Upper lobe of left lung (tissue), 6 donors: Measurements from ENCODE around the gene DST. TPM values are rescaled to one million over a fixed set of nuclear protein-coding genes. Genes with fewer than 3 reads are reported as not detected.

Source experiments
- ATAC-seq, 2 donors: fragments of 200-7000 bp; cut with Tn5 transposase; one replicate each; pipeline ENCODE4 v1.9.1; 2022; ENCODE audit warnings: mild to moderate bottlenecking in 2 of 2, moderate library complexity in 2 of 2; ENCODE audit not compliant: low FRiP score in 2 of 2
- DNase-seq, 2 donors: peaks; one replicate each; pipeline ENCODE4 v3.0.0-alpha.2; 2019 to 2020
- H3K27ac ChIP-seq, 4 donors: fragments of 200-600 bp; sonication (generic); one replicate each; pipeline ENCODE4 v1.5.1; 2016 to 2019
- H3K27me3 ChIP-seq, 4 donors: fragments of 200-600 bp; sonication (generic); one replicate each; pipeline ENCODE4 v1.5.1; 2017 to 2019
- H3K36me3 ChIP-seq, 4 donors: fragments of 200-600 bp; sonication (generic); one replicate each; pipeline ENCODE4 v1.5.1; 2016 to 2019
- H3K4me1 ChIP-seq, 4 donors: fragments of 200-600 bp; sonication (generic); one replicate each; pipeline ENCODE4 v1.5.1; 2018 to 2019
- H3K4me3 ChIP-seq, 4 donors: fragments of 200-600 bp; sonication (generic); one replicate each; pipeline ENCODE4 v1.5.1; 2017 to 2019; ENCODE audit warnings: mild to moderate bottlenecking in 2 of 4, moderate library complexity in 1 of 4
- H3K9me3 ChIP-seq, 4 donors: fragments of 200-600 bp; sonication (generic); one replicate each; pipeline ENCODE4 v1.5.1; 2018 to 2019
- CTCF ChIP-seq, 6 experiments: fragments of 450-650 bp in 4 of 6; fragments of 200-600 bp in 2 of 6; sonication (generic) in 2 of 6; IDR thresholded peaks; one replicate each; pipeline ENCODE4 v1.5.1; 2016 to 2019; ENCODE audit warnings: antibody characterized with exemption in 6 of 6
- EP300 ChIP-seq, 4 donors: sonication (generic); formaldehyde crosslinking; IDR thresholded peaks; one replicate each; pipeline ENCODE4 v1.5.1; 2017; ENCODE audit warnings: antibody characterized with exemption in 4 of 4, control low read depth in 2 of 4
- POLR2A ChIP-seq, 4 donors: fragments of 450-650 bp; IDR thresholded peaks; one replicate each; pipeline ENCODE4 v1.5.1; 2016 to 2017; ENCODE audit warnings: antibody characterized with exemption in 4 of 4, mild to moderate bottlenecking in 2 of 4
- POLR2AphosphoS5 ChIP-seq, 2 donors: sonication (generic); formaldehyde crosslinking; IDR thresholded peaks; one replicate each; pipeline ENCODE4 v1.5.1; 2017; ENCODE audit warnings: antibody characterized with exemption in 2 of 2
- WGBS, 2 donors: methylation state at CpG; one replicate each; pipeline ENCODE4 v1.1.5; 2017 to 2018; 5-methylcytosine and 5-hydroxymethylcytosine counted together
- total RNA-seq, 6 donors: library from RNA; depleted of rRNA in 4 of 6; stranded (reverse); fragments of >200 nt in 4 of 6; gene quantifications; one replicate each; pipeline versions ENCODE4 v1.1.0 to v1.2.1, GENCODE V29; 2016 to 2021
- donor health status: DM: no; HTN: no; CAD: no; lungs with moderate emphysema.
- donor health status: DM: no; HTN: yes; CAD: no; lungs with severe emphysema.

The DST gene
- total RNA-seq, 6 donors from 2014 or later = 241 to 477 (median 341) TPM

- no peaks in the 10 kb centered on the region for H3K9me3 ChIP-seq
- no peak overlapping the region for H3K4me3 ChIP-seq
- no peaks in the 10 kb centered on the region for H3K27me3 ChIP-seq
- WGBS, 2 donors = 87 to 93% methylated on average over 4 of the region's 4 CpGs
- H3K36me3 ChIP-seq = peaks cover 0 to 69% (median 10%) of the 10 kb centered on the region in 4 donors
- ATAC-seq (no peak), DNase-seq (no peak)
- no peak for TF ChIP-seq POLR2AphosphoS5 (IDR thresholded peaks at IDR 0.05)
- TF ChIP-seq EP300 (IDR thresholded peaks at IDR 0.05) = no peak
- no peak for TF ChIP-seq CTCF (IDR thresholded peaks at IDR 0.05)
- no peak for TF ChIP-seq POLR2A (IDR thresholded peaks at IDR 0.05)
- peaks cover 0 to 8% (median 3%) of the 10 kb centered on the region in 4 donors for H3K4me1 ChIP-seq
- no peak overlapping the region for H3K27ac ChIP-seq
These were observed 161.9 kb downstream of the DST start for GRCh38 chr6:56480654-56481337.

DNA sequence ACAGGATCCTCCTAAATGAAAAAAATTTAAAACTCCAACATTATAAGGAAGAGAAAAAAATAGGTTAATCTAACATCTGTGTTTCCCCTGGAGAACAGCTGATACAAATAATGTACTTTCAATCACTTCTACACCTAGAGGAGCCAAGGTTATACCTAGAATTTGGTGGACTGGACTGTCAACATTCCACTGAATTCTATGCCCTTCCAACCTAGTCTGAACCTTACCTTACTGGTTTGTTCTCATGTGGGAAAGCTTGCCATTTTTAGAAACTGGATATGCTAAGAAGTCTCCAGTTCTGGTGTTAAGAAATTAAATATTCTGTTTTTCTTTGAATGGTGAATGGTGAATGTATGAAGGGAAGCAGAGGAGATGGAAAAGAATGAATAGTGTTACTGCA is 162.4 kb downstream of the DST start:
- no peak overlapping the region for H3K27ac ChIP-seq
- no peak for ATAC-seq
- TF ChIP-seq CTCF (IDR thresholded peaks at IDR 0.05) (no peak), EP300 (IDR thresholded peaks at IDR 0.05) (no peak), POLR2AphosphoS5 (IDR thresholded peaks at IDR 0.05) (no peak), POLR2A (IDR thresholded peaks at IDR 0.05) (no peak)
- peaks cover 0 to 11% (median 4%) of the 10 kb centered on the region in 4 donors for H3K4me1 ChIP-seq
- no peaks in the 10 kb centered on the region for H3K27me3 ChIP-seq
- no peaks in the 10 kb centered on the region for H3K9me3 ChIP-seq
- H3K36me3 ChIP-seq = peaks cover 0 to 71% (median 15%) of the 10 kb centered on the region in 4 donors
- DNase-seq = no peak
- no peak overlapping the region for H3K4me3 ChIP-seq

DNA sequence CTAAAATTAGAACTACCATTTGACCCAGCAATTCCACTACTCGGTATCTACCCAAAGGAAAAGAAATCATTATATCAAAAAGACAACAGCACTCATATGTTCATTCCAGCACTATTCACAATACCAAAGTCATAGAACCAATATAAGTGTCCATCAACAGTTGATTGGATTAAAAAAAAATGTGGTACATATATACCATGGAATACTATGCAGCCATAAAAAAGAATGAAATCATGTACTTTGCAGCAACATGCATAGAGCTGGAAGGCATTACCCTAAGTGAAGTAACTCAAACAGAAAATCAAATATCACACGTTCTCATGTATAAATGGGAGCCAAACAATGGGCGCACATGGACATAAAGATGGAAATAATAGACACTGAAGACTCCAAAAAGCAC is 163.3 kb downstream of the DST start:
- WGBS, 2 donors = 93% methylated on average over 3 of the region's 3 CpGs
- Histone ChIP-seq H3K9me3 (no peaks in the 10 kb centered on the region), H3K36me3 (peaks cover 0 to 70% (median 15%) of the 10 kb centered on the region in 4 donors), H3K27ac (no peak overlapping the region), H3K4me1 (peaks cover 0 to 11% (median 4%) of the 10 kb centered on the region in 4 donors), H3K4me3 (no peak overlapping the region), H3K27me3 (no peaks in the 10 kb centered on the region)
- DNase-seq (no peak), ATAC-seq (no peak)
- no peak for TF ChIP-seq POLR2A (IDR thresholded peaks at IDR 0.05)
- TF ChIP-seq CTCF (IDR thresholded peaks at IDR 0.05) = no peak
- TF ChIP-seq EP300 (IDR thresholded peaks at IDR 0.05) = no peak
- no peak for TF ChIP-seq POLR2AphosphoS5 (IDR thresholded peaks at IDR 0.05)

- H3K9me3 ChIP-seq = no peaks in the 10 kb centered on the region
- DNase-seq (no peak), ATAC-seq (no peak)
- peaks cover 0 to 81% (median 15%) of the 10 kb centered on the region in 4 donors for H3K36me3 ChIP-seq
- no peaks in the 10 kb centered on the region for H3K27me3 ChIP-seq
- WGBS, 2 donors = 88 to 95% methylated on average over 1 of the region's 1 CpG
- H3K4me1 ChIP-seq = peaks cover 0 to 9% (median 3%) of the 10 kb centered on the region in 4 donors
- TF ChIP-seq CTCF (IDR thresholded peaks at IDR 0.05) (no peak), POLR2A (IDR thresholded peaks at IDR 0.05) (no peak), POLR2AphosphoS5 (IDR thresholded peaks at IDR 0.05) (no peak), EP300 (IDR thresholded peaks at IDR 0.05) (no peak)
- no peak overlapping the region for H3K4me3 ChIP-seq
- H3K27ac ChIP-seq = no peak overlapping the region
These were observed 164.5 kb downstream of the DST start for GRCh38 chr6:56478202-56478601.

DNA sequence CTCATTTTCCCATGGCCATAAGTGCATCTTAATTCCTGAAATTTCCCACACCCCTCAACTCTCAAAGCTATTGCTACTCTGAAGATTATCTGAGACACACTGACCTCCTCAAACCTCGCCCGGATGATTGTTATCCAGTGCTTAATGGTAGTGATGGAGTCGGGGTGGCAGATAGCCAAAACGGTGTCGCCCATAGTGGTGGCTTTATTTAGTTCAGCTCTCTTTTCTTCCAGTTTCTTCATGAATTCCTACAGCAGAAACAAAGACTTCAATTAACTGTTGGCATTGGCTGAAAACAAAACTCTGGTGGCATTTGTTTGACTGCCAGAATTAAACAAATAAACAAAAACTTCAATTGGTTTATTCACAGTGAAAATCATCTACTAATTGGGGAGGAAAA is 165.4 kb downstream of the DST start:
- DNase-seq (no peak), ATAC-seq (no peak)
- Histone ChIP-seq H3K4me3 (no peak overlapping the region), H3K27me3 (no peaks in the 10 kb centered on the region), H3K36me3 (peaks cover 0 to 85% (median 18%) of the 10 kb centered on the region in 4 donors), H3K4me1 (peaks cover 0 to 9% (median 3%) of the 10 kb centered on the region in 4 donors), H3K27ac (no peak overlapping the region), H3K9me3 (no peaks in the 10 kb centered on the region)
- WGBS, 2 donors = 94 to 97% methylated on average over 5 of the region's 5 CpGs
- TF ChIP-seq CTCF (IDR thresholded peaks at IDR 0.05) = no peak
- TF ChIP-seq POLR2AphosphoS5 (IDR thresholded peaks at IDR 0.05) = no peak
- no peak for TF ChIP-seq EP300 (IDR thresholded peaks at IDR 0.05)
- TF ChIP-seq POLR2A (IDR thresholded peaks at IDR 0.05) = no peak
